Uterus (tissue), 2 donors: ENCODE data around the gene GHITM.

ENCODE experiments used
- POLR2A ChIP-seq, 2 donors: fragments of 450-650 bp; IDR thresholded peaks; one replicate each; pipeline ENCODE4 v1.6.1; 2016; ENCODE audit warnings: antibody characterized with exemption in 2 of 2, mild to moderate bottlenecking in 1 of 2, moderate library complexity in 1 of 2
- TF ChIP-seq, protein P1 (sequence below), 4 experiments: fragments of 200-600 bp in 2 of 4; fragments of 450-650 bp in 2 of 4; sonication (generic) in 2 of 4; IDR thresholded peaks; one replicate each; pipeline ENCODE4 v1.5.1; 2016 to 2019; ENCODE audit warnings: antibody characterized with exemption in 4 of 4, mild to moderate bottlenecking in 2 of 4, moderate library complexity in 1 of 4

DNA sequence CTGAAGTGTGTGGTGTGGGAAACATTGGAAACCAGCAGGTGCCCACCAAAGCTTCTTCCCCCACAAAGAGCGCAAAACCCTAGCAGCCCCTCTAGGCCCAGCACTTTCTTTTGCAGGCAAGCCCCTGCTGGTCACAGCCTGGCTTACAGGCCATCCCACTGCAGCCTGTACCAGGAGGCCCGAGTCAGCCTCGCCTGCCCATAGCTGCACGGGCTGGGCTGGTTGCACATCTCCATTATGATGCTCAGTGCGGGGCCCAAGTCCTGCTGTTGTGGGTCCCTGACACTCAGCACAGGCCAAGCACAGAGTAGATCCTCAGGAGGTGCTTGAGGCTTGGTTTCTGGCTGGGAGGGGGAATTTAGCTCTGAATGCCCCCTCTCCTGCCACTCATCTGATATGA is 63.0 kb downstream of the GHITM start:
- TF ChIP-seq, protein P1, sequence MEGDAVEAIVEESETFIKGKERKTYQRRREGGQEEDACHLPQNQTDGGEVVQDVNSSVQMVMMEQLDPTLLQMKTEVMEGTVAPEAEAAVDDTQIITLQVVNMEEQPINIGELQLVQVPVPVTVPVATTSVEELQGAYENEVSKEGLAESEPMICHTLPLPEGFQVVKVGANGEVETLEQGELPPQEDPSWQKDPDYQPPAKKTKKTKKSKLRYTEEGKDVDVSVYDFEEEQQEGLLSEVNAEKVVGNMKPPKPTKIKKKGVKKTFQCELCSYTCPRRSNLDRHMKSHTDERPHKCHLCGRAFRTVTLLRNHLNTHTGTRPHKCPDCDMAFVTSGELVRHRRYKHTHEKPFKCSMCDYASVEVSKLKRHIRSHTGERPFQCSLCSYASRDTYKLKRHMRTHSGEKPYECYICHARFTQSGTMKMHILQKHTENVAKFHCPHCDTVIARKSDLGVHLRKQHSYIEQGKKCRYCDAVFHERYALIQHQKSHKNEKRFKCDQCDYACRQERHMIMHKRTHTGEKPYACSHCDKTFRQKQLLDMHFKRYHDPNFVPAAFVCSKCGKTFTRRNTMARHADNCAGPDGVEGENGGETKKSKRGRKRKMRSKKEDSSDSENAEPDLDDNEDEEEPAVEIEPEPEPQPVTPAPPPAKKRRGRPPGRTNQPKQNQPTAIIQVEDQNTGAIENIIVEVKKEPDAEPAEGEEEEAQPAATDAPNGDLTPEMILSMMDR (IDR thresholded peaks at IDR 0.05) = no peak
- no peak for TF ChIP-seq POLR2A (IDR thresholded peaks at IDR 0.05)
